HG02610 (cell line): Measurements from ENCODE around the gene ELANE.
"Not testable (repeated sequence)": the region's sequence is repeated elsewhere in the genome, so short reads cannot be mapped to it uniquely, and the experiment has no call there.

Experiments
- ATAC-seq: cut with Tn5 transposase; IDR thresholded peaks from one replicate; pipeline ENCODE4 v1.9.1; 2021; ENCODE audit warnings: mild to moderate bottlenecking, moderate library complexity; ENCODE audit not compliant: unreplicated experiment

The ELANE gene

GRCh38 chr19:876780-877314 lies 24.7 kb downstream of the ELANE start:
- no peak for ATAC-seq

GRCh38 chr19:877992-878660 lies 26.0 kb downstream of the ELANE start:
- ATAC-seq: not testable (repeated sequence)

- not testable (repeated sequence) for ATAC-seq
Measured at GRCh38 chr19:878751-879561, 26.9 kb downstream of the ELANE start.

- ATAC-seq: no peak
Measured at GRCh38 chr19:879711-880438, 27.8 kb downstream of the ELANE start.

GRCh38 chr19:881385-882071 lies 29.4 kb downstream of the ELANE start:
- ATAC-seq: no peak

GRCh38 chr19:882871-883497 lies 30.9 kb downstream of the ELANE start:
- no peak for ATAC-seq

- ATAC-seq: no peak
Measured at GRCh38 chr19:883661-884211, 31.6 kb downstream of the ELANE start.

GRCh38 chr19:884420-885211 lies 32.5 kb downstream of the ELANE start:
- no peak for ATAC-seq

- ATAC-seq: no peak
Measured at GRCh38 chr19:885536-886224, 33.6 kb downstream of the ELANE start.

- no peak for ATAC-seq
Measured at GRCh38 chr19:887072-887471, 35.0 kb downstream of the ELANE start.

GRCh38 chr19:887599-887998 lies 35.5 kb downstream of the ELANE start:
- ATAC-seq: no peak

GRCh38 chr19:888581-889385 lies 36.7 kb downstream of the ELANE start:
- no peak for ATAC-seq

GRCh38 chr19:889662-890295 lies 37.7 kb downstream of the ELANE start:
- ATAC-seq: no peak

GRCh38 chr19:890831-891230 lies 38.7 kb downstream of the ELANE start:
- ATAC-seq: no peak

GRCh38 chr19:891421-892200 lies 39.5 kb downstream of the ELANE start:
- ATAC-seq: not testable (repeated sequence)

GRCh38 chr19:892243-892893 lies 40.3 kb downstream of the ELANE start:
- no peak for ATAC-seq
